IMR-90 (cell line): Measurements from ENCODE around the gene RAP1GAP2. TPM values are rescaled to one million over a fixed set of nuclear protein-coding genes. Genes with fewer than 3 reads are reported as not detected.

ENCODE experiments used
- ATAC-seq: fragments of 200-7000 bp; cut with Tn5 transposase; 2 replicates; pipeline ENCODE4 v1.9.1; 2020; ENCODE audit warnings: low read depth, mild to moderate bottlenecking, moderate library complexity
- BruUV-seq: library from RNA; stranded (reverse); fragments of 400-500 nt; replicated peaks from 2 replicates; lab custom pipeline; 2021; lab: Mats Ljungman, UMichigan
- CTCF ChIA-PET: fragments of 300-600 bp; formaldehyde crosslinking; extraction: SDS; loops from one replicate; lab custom pipeline; 2021; ENCODE audit warnings: antibody characterized with exemption; lab: Yijun Ruan, JAX
- POLR2A ChIA-PET: fragments of 300-600 bp; sonication (Branson Sonifier 250); formaldehyde crosslinking; loops from one replicate; lab custom pipeline; 2022; ENCODE audit warnings: antibody characterized with exemption; ENCODE audit not compliant: unreplicated experiment; lab: Charles Lee
- DNase-seq: peaks from one replicate; pipeline ENCODE4 v3.0.0; 2013
- H2AFZ ChIP-seq: replicated peaks from 2 replicates; pipeline ENCODE3; 2013; ENCODE audit warnings: low read length, mild to moderate bottlenecking; ENCODE audit not compliant: poor library complexity
- H2AK5ac ChIP-seq: 2 replicates; pipeline ENCODE4 v1.6.1; 2013; ENCODE audit warnings: low read depth, low read length, inconsistent platforms
- H2AK9ac ChIP-seq: replicated peaks from 2 replicates; pipeline ENCODE3; 2013; ENCODE audit warnings: mild to moderate bottlenecking, low read depth, low read length, moderate library complexity; ENCODE audit not compliant: poor library complexity
- H2BK120ac ChIP-seq: 2 replicates; pipeline ENCODE4 v1.6.1; 2013; ENCODE audit warnings: low read depth, low read length, inconsistent platforms
- H2BK15ac ChIP-seq: 3 replicates; pipeline ENCODE4 v1.6.1; 2013; ENCODE audit warnings: low read depth, low read length, inconsistent platforms
- H2BK20ac ChIP-seq: 2 replicates; pipeline ENCODE4 v1.6.1; 2013; ENCODE audit warnings: low read depth, mild to moderate bottlenecking, inconsistent platforms, low read length, moderate library complexity
- H2BK5ac ChIP-seq: 2 replicates; pipeline ENCODE4 v1.6.1; 2013; ENCODE audit warnings: mild to moderate bottlenecking, low read depth, low read length, inconsistent platforms; ENCODE audit not compliant: poor library complexity, severe bottlenecking
- H3K14ac ChIP-seq: replicated peaks from 2 replicates; pipeline ENCODE4 v1.6.1; 2013; ENCODE audit warnings: low read depth, low read length, inconsistent platforms
- H3K18ac ChIP-seq: 2 replicates; pipeline ENCODE4 v1.6.1; 2013; ENCODE audit warnings: low read depth, low read length, control low read depth
- H3K23ac ChIP-seq: 2 replicates; pipeline ENCODE4 v1.6.1; 2013; ENCODE audit warnings: low read depth, low read length, inconsistent platforms
- H3K27ac ChIP-seq: 2 replicates; pipeline ENCODE4 v1.5.1; 2013; ENCODE audit warnings: mild to moderate bottlenecking, control low read depth, low read length; ENCODE audit not compliant: insufficient read depth
- H3K27me3 ChIP-seq: 2 replicates; pipeline ENCODE4 v1.6.1; 2013; ENCODE audit warnings: low read length; ENCODE audit not compliant: control insufficient read depth, insufficient read depth
- H3K36me3 ChIP-seq: 2 replicates; pipeline ENCODE4 v1.6.1; 2013; ENCODE audit warnings: low read length, mixed read lengths; ENCODE audit not compliant: control insufficient read depth, insufficient read depth
- H3K4ac ChIP-seq: 2 replicates; pipeline ENCODE4 v1.6.1; 2013; ENCODE audit warnings: low read depth, low read length, inconsistent platforms
- H3K4me1 ChIP-seq: 2 replicates; pipeline ENCODE4 v1.6.1; 2013; ENCODE audit warnings: low read length, mixed read lengths; ENCODE audit not compliant: control insufficient read depth, insufficient read depth
- H3K4me2 ChIP-seq: 2 replicates; pipeline ENCODE4 v1.6.1; 2013; ENCODE audit warnings: low read depth, mild to moderate bottlenecking, control low read depth, low read length, moderate library complexity
- H3K4me3 ChIP-seq: 2 replicates; pipeline ENCODE4 v1.5.1; 2013; ENCODE audit warnings: low read depth, mild to moderate bottlenecking, control low read depth, low read length, moderate library complexity; ENCODE audit not compliant: insufficient read depth
- H3K56ac ChIP-seq: 2 replicates; pipeline ENCODE4 v1.6.1; 2013; ENCODE audit warnings: low read length, inconsistent platforms; ENCODE audit not compliant: insufficient read depth; ENCODE audit errors: extremely low read depth
- H3K79me1 ChIP-seq, 2 experiments: 2 replicates each; pipeline ENCODE4 v1.6.1; 2013; ENCODE audit warnings: low read length in 2 of 2, inconsistent platforms in 1 of 2, low read depth in 1 of 2
- H3K9ac ChIP-seq: 2 replicates; pipeline ENCODE4 v1.6.1; 2013; ENCODE audit warnings: low read depth, low read length, control low read depth
- H3K9me1 ChIP-seq: 2 replicates; pipeline ENCODE4 v1.6.1; 2013; ENCODE audit warnings: low read length, inconsistent platforms; ENCODE audit not compliant: insufficient read depth
- H3K9me3 ChIP-seq: 2 replicates; pipeline ENCODE4 v1.6.1; 2013; ENCODE audit warnings: low read length; ENCODE audit not compliant: control insufficient read depth, insufficient read depth
- H4K20me1 ChIP-seq: 2 replicates; pipeline ENCODE4 v1.6.1; 2013; ENCODE audit warnings: low read length, inconsistent platforms; ENCODE audit not compliant: insufficient read depth
- H4K5ac ChIP-seq: 2 replicates; pipeline ENCODE4 v1.6.1; 2013; ENCODE audit warnings: mild to moderate bottlenecking, low read depth, low read length, control low read depth
- H4K8ac ChIP-seq, 2 experiments: 2 replicates each; pipeline ENCODE4 v1.6.1; 2013; ENCODE audit warnings: low read depth in 2 of 2, low read length in 2 of 2, control low read depth in 1 of 2, inconsistent platforms in 1 of 2
- H4K91ac ChIP-seq: 2 replicates; pipeline ENCODE4 v1.6.1; 2013; ENCODE audit warnings: low read depth, low read length, inconsistent platforms; ENCODE audit not compliant: insufficient read depth
- BHLHE40 ChIP-seq: fragments of 150-350 bp; IDR thresholded peaks from 2 replicates; pipeline ENCODE4 v1.6.1; 2016; ENCODE audit warnings: mild to moderate bottlenecking, low read depth, low read length
- CEBPB ChIP-seq: IDR thresholded peaks from 2 replicates; pipeline ENCODE4 v1.6.1; 2012; ENCODE audit warnings: low read depth, low read length, improper control_type of control experiment
- CHD1 ChIP-seq: IDR thresholded peaks from 2 replicates; pipeline ENCODE4 v1.6.1; 2012; ENCODE audit warnings: low read depth, low read length, improper control_type of control experiment
- CTCF ChIP-seq: conservative IDR thresholded peaks from 2 replicates; pipeline ENCODE4 v1.5.1; 2012; ENCODE audit warnings: mild to moderate bottlenecking, low read depth, low read length, improper control_type of control experiment
- ELK1 ChIP-seq: fragments of 150-350 bp; IDR thresholded peaks from 2 replicates; pipeline ENCODE4 v1.6.1; 2016; ENCODE audit warnings: low read depth, mild to moderate bottlenecking, low read length, moderate library complexity, borderline replicate concordance
- FOS ChIP-seq: fragments of 150-350 bp; IDR thresholded peaks from 2 replicates; pipeline ENCODE4 v1.6.1; 2016; ENCODE audit warnings: low read depth, low read length
- MAFK ChIP-seq: IDR thresholded peaks from 2 replicates; pipeline ENCODE4 v1.6.1; 2012; ENCODE audit warnings: low read depth, low read length, improper control_type of control experiment
- MAZ ChIP-seq: IDR thresholded peaks from 2 replicates; pipeline ENCODE4 v1.6.1; 2012; ENCODE audit warnings: low read depth, mild to moderate bottlenecking, low read length, improper control_type of control experiment, moderate library complexity, borderline replicate concordance
- MXI1 ChIP-seq: IDR thresholded peaks from 2 replicates; pipeline ENCODE4 v1.6.1; 2012; ENCODE audit warnings: low read depth, mild to moderate bottlenecking, low read length, moderate library complexity, borderline replicate concordance
- POLR2A ChIP-seq: IDR thresholded peaks from 2 replicates; pipeline ENCODE4 v1.6.1; 2012; ENCODE audit warnings: mild to moderate bottlenecking, low read depth, low read length
- RAD21 ChIP-seq: IDR thresholded peaks from 2 replicates; pipeline ENCODE4 v1.6.1; 2012; ENCODE audit warnings: low read length, improper control_type of control experiment
- RFX5 ChIP-seq: IDR thresholded peaks from 2 replicates; pipeline ENCODE4 v1.8.0; 2012; ENCODE audit warnings: low read depth, mild to moderate bottlenecking, low read length, moderate library complexity
- SMC3 ChIP-seq: fragments of 150-350 bp; IDR thresholded peaks from 2 replicates; pipeline ENCODE4 v1.6.1; 2016; ENCODE audit warnings: low read depth, mild to moderate bottlenecking, antibody characterized with exemption, low read length, moderate library complexity
- WGBS, 2 experiments: methylation state at CpG; one replicate each; pipeline versions ENCODE4 v1.1.5 to v1.1.7; 2013; ENCODE audit warnings: missing lambda C conversion rate in 2 of 2; ENCODE audit not compliant: insufficient read length in 1 of 2; ENCODE audit errors: extremely low coverage in 2 of 2; 5-methylcytosine and 5-hydroxymethylcytosine counted together
- dilution Hi-C: fragments of 300-500 bp; cut with HindIII; formaldehyde crosslinking; loops from one replicate; pipeline ENCODE4 v1.14.3; 2018; ENCODE audit warnings: low sequenced_read_pairs; ENCODE audit not compliant: unreplicated experiment
- in situ Hi-C: fragments of 300-500 bp; cut with MboI; formaldehyde crosslinking; loops from 3 replicates; pipeline ENCODE4 v1.14.3; 2019; ENCODE audit warnings: low sequenced_read_pairs, inconsistent platforms, mixed read lengths
- intact Hi-C: fragments of 100-400 bp; cut with micrococcal nuclease; formaldehyde crosslinking; loops from 2 replicates; pipeline ENCODE4 v1.10.0; 2022
- polyA plus RNA-seq, 3 experiments: library from polyadenylated mRNA; depleted of rRNA; stranded (reverse); fragments of >200 nt; gene quantifications; 2 replicates each; pipeline ENCODE4 v1.2.3, GENCODE V29; 2012; ENCODE audit warnings: low replicate concordance in 1 of 3
- total RNA-seq: library from RNA; depleted of rRNA; stranded (reverse); fragments of >200 nt; gene quantifications from 2 replicates; pipeline ENCODE4 v1.2.3, GENCODE V29; 2012

RAP1GAP2 gene
- total and polyA plus RNA-seq, 2 of the 4 experiments (the other 2 are of a cell fraction) = 5.7 to 7.5 TPM

GRCh38 chr17:2893422-2893914 lies 97.2 kb downstream of the RAP1GAP2 start (continued):
- no peak for TF ChIP-seq CEBPB
- no peak for TF ChIP-seq SMC3
- TF ChIP-seq MXI1 = no peak
- no peak for TF ChIP-seq CHD1

DNA sequence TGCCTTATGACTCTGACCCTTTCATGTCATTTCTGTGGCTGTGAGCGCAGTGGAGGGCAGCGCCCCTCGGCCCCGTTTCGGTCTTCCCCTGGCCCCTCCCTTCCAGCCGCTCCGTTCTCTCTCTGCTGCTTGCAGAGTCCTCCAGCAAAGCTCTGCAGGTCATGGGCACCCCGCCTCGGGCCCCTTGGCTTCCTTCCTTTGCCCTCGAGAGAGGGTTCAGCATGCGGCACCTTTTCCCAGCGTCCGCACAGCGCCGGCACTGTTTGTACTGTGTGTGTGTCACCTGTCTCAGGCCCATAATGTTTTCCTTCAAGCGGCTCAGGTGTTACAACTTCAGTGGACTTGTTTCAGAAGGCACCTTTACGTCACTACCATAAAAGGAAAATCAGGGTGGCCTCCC lies 98.5 kb downstream of the RAP1GAP2 start:
- in situ Hi-C loops = no loop called here
- POLR2A ChIA-PET = no interaction called here
- ATAC-seq (no peak), DNase-seq (no peak)
- no peak overlapping the region for H3K23ac ChIP-seq
- no peak overlapping the region for H2AK9ac ChIP-seq
- no peak overlapping the region for H3K56ac ChIP-seq
- CTCF ChIA-PET = no interaction called here
- H3K4ac ChIP-seq = no peak overlapping the region
- no TSS peak for BruUV-seq
- H2AK5ac ChIP-seq = no peak overlapping the region
- no peak overlapping the region for H2BK20ac ChIP-seq
- no peak overlapping the region for H2BK5ac ChIP-seq
- H3K9me3 ChIP-seq = no peaks in the 10 kb centered on the region
- dilution Hi-C loops = no loop called here
- no peak overlapping the region for H3K4me3 ChIP-seq
- H3K4me2 ChIP-seq = no peak overlapping the region
- no peak overlapping the region for H2BK15ac ChIP-seq
- intact Hi-C loops = no loop called here
- H3K79me1 ChIP-seq = peaks cover 4 to 6% of the 10 kb centered on the region in 2 experiments; a peak in 2 of 4 replicates
- no peak overlapping the region for H4K91ac ChIP-seq
- H3K36me3 ChIP-seq = no peaks in the 10 kb centered on the region
- H4K5ac ChIP-seq = no peak overlapping the region
- H3K9me1 ChIP-seq = 0 out of 2 replicates have a peak, but pooled peaks cover 4% of the 10 kb centered on the region
- H2BK120ac ChIP-seq = no peak overlapping the region
- TF ChIP-seq POLR2A (no peak), RFX5 (no peak), MAZ (no peak), ELK1 (no peak), RAD21 (no peak), MAFK (no peak), MXI1 (no peak), CTCF (no peak), BHLHE40 (no peak), FOS (no peak)
- no peaks in the 10 kb centered on the region for H3K27me3 ChIP-seq
- no peak overlapping the region for H3K27ac ChIP-seq
- H3K4me1 ChIP-seq = peaks cover 2% of the 10 kb centered on the region
- H4K20me1 ChIP-seq = peaks cover 8% of the 10 kb centered on the region; the same call in 1 of the 2 replicates
- no peak overlapping the region for H3K18ac ChIP-seq
- H2AFZ ChIP-seq = no peak overlapping the region
- WGBS, 2 experiments = 80% methylated on average over 8 of the region's 17 CpGs; no CpG with 5 or more reads in 1 of the 2 experiments
- H3K9ac ChIP-seq = no peak overlapping the region
- H3K14ac ChIP-seq = no peak overlapping the region
- no peak overlapping the region for H4K8ac ChIP-seq
